Activated T-cell treated with anti-CD3 and anti-CD28 coated beads, Interleukin-2, amount 50 U/mL, for 48 hours (primary cell): ENCODE results near the gene PM20D1.

Experiments
- DNase-seq, 2 experiments: peaks; one replicate each; pipeline ENCODE4 v3.0.0-alpha.2; 2020

PM20D1 gene

DNA sequence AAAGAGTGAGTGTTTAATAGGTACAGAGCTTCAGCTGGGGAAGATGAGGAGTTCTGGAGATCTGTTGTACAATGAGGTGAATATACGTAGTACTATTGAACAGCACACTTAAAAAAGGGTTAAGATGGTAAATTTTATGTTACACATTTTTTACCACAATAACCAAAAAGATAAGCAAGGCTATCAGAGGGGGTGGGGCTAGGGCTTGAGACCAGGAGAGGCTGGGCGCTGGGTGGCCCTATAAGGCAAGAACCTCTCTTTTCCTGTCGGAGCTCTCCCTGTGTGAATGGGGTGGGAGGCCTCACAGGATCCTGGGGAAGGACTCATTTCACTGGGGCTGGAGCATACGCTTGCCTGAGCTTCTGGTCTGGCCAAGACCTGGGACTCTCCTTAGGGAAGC lies 45.9 kb downstream of the PM20D1 start:
- DNase-seq, result no peak

DNA sequence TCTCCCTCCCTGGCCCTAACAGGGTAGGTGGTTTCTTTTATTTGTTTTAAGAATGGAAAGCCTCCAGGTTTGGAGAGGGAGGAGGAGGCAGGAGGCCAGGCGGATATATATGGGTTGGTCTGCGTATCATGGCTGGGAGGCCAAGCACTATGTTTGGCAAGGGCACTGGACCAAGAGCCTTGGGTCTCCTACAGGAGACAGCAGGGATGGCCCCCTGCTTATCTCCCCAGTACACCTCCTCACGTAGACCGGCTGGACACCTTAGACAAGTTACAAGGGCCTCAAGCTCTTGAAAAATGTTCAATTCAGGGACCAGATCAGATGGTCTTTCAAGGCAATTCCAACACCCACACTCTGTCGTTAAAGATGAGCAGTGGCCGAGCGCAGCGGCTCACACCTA lies 47.9 kb downstream of the PM20D1 start:
- no peak for DNase-seq

DNA sequence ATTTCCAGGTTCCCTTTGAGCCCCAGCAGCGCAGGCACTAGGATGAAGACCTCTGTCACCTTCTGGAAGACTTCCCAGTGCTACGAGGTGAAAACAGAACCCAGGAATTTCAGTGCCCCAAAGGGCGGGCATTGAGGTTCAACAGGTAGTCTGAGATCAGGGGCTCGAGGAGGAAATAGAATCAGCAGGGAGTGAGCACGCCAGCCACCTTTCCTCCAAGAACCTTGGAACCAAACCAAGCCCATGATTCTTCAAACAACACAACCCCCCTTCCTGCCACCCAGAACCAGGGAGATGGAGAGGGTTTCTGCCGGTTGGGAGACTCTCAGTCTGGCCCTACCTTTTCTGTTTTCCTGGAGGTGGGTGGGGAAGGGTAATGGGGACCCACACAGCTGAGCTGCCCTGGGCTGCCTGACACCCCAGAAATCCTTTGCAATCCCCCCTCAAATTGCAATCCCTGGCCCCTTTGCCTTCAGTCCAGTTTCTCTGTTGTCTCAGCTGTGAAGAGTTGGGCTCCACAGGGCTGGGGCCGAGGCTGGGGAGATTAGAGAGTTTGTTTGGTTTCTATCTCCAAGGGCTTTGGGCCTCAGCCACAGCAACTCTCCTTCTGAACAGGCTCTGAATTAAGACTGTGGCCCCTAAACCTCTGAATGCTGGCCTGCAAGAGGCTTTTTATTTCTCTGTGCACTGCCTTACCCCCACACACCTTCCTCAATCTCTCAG lies 48.8 kb downstream of the PM20D1 start:
- DNase-seq, result no peak

DNA sequence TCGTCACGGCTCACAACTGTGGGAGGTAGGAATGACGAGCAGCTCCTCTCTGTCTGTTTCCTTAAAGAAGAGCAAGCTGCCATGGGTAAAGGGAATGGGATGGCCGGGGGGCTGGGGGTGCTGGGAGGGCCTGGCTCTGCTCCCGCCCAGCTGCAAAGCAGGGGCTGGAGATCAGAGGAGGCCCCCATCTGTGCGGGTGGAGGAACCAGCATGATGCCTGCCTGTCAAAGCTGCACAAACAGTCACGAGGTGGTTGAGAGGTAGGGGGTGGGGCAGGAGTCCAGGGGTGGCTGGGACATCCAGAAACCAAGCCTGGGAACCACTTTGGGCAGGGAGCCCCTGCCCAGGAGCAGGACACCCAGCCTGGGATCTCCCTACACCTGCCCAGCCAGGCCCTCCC lies 49.5 kb downstream of the PM20D1 start:
- no peak for DNase-seq

DNA sequence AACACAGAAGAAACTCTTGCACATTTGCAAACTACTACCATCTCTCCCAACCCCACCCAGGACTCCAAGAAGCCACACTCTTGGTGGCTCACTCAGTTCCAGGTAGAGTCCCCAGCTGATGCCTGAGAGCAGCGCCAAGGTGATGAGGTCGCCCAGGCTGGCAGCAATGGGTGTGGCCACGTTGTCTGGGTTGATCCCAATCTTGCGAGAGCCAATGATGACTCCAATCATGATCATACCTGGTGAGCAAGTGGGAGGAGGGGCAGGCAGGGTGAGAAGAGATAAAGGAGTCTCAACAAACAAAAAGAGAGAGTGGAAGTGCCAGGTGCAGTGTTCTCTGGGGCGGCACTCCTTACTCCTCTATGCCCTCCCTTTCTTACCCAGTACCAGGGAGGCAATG lies 51.4 kb downstream of the PM20D1 start:
- DNase-seq, result no peak

DNA sequence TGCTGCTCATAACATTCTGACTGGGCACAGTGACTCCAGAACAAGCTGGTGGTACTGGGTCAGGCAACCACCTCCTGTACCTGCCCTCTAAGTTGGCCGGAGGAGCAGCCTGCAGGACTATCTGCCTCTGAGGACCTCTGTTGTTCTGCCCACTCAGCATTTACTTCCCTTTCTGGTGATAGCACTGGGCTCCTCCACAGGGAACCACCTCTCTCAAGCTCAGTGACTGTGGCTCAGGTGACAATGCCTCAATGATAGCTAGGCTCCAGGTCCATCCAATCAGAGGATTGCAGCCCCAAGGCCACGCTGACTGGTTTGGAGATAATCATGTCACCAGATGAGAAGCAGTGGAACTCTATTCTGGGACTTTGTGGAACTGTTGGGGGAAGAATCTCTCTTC lies 52.8 kb downstream of the PM20D1 start:
- DNase-seq, result no peak

DNA sequence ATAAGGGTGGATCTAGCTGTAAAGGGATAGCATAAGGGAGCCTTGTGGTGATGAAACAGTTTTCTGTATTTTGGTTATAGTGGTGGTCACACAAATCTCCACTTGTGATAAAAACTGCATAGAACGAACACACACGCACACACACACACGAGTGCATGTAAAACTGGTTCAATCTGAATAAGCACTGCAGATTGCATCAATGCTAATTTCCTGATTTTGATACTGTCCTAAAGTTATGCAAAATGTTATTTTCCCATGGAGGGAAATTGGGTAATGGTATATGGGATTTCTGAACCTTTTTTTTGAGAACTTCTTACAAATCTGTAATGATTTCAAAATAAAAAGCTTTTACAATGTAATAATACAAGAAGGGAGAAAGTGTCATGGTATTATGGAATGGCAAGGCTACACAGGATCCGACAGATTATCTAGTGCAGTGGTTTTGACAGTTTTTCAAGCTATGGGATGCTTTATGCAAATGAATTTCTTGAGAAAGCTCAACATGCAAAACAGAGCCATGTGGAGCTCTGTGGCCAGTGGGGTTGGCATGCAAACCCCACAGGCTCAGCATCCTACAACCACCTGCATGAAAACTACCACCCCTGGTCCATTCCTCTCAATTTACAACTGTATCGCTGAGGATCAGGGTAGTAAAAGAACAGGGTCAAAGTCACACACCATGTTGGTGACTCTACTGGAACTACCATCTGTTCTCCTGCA lies 55.8 kb downstream of the PM20D1 start:
- no peak for DNase-seq

DNA sequence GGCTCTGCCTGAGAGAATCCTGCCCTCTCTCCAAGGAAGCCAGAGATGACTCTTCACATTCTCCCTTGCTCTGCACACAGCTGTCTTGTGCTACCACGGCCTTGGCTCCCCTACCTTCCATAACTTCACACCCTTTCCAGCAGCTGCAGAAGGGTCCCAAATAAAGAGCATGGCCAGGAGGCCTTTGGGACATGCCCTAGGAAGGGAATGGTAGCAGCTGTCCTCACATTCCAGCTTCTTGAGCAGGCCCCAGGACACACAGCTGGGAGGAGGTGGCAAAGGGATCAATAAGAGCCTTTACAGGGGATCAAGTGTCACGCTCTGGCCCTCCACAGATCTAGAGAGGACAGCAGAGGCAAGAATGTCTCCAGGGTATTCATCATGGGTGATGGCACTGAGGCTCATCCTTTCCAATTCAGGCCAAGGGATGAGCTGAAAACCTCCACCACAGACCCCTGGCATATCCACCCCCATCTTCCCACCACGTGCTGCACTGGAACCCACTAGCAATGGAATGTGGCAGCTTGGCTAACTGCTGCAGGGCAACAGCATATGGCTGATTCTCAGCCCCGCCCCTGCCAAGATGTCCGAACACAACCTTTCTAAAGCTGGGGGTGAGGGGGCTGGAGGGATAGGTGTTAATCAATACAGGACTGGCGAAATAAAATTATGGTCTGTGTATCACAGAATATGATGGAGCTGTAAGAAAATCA lies 56.8 kb downstream of the PM20D1 start:
- no peak for DNase-seq

DNA sequence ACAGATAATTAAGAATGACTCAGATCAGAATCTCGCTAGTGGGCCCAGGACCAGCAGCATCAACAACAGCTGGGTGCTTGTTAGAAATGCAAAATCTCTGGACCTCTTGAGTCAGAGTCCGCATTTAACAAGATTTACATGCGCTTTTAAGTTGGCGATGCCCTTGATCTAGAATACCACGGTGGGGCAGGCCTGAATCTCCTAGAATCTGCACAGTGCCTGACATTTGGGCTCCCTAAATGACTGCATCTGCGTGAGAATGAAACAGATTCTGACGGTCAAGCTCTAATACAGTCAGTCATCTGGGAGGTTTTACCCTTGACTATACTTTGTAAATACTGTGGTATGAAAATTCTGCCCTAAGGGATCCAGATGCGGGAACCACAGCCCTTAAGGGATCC lies 57.5 kb downstream of the PM20D1 start:
- DNase-seq, result no peak

DNA sequence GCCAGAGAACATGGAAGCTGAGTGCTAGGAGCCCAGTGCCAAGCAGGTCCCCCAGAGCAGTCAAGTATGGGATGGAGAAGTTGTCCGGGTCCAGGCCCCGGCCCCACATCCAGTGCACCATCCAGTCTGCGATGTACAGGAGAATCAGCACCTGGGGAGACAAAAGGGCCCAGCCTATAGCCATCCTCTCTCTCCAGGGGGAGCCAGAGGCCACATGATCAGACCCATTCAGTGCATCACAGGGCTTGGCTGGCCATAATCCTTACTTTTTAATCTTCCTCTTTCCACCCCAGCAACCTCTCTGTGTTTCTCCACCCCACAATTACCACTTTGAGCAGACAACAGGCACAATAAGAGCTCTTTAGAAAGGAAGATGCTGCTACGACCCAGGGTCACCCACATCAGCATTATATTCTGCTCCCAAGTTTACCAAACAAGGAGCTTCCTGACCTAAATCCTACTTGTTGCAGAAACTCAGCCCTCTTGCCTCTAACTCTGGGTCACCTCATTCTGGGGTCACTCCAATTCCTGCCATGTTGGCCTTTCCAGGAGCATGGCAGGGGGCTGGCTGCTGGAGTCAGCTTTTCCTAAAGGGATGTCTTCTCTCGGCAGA lies 58.3 kb downstream of the PM20D1 start:
- peak; percentile 66 to 68 for DNase-seq

DNA sequence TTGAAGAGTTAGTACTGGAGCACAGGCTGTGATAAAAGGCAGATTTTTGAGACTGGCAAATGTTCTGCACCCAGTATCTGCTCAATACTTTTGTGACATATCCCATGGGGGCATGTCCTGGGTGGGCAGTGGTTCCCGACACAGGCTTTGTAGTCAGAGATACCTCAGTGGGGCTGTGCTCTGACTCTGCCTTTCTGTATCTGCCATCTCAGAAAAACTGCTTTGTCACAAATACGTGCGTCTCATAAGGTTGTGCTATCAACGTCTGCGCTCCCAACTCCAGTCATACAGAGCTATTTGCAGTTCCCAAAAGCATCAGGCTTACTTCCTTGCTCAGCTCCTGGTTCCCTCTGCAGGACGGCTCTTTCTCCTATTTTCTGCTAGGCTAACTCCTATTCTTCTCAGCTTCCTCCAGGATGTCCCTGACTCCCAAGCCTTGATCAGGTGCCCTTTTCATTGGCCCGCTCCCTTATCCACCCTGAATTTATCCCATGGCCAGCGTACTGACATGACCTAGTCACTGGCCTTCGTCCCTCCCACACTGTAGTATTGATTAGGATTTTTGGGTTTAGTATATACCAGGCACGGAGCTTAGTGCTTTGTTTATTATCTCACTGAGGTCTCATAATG lies 62.5 kb downstream of the PM20D1 start:
- DNase-seq, result no peak

DNA sequence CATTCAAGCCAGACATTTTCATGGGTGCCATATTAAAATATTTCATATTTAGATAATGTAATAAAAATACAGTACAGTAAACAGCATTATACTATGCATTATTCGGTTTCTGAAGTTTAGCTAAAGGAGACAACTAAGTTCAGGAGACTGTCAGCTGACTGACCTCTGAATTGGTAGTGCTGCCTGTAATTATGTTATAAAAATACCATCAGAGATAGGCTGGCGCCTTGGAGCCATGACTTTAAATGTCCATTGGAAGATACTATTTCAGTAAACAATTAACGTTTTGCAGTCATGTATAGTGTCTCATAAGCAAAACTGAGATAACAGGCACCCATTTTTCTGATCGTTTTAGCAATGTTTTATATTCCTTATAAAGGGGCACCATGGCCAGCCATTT lies 63.3 kb downstream of the PM20D1 start:
- DNase-seq, result no peak

DNA sequence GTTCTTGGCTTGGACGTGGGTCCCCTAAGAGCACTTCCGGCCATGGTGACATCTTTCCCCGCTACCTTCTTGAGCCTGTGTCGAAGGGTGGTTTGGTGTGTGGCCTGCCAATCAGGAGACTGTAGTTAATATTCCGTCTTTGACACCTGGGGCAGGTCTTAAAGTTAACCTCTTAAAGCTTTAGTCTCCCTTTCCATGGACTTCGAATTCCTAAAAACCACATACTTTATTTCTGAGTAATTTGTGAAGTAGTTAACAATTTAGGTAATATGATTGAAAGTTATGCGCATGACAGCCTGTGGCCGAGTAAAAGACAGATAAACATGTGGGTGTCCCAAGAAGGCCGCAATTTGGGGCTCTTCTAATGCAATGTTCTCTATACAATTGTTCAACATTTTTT lies 64.5 kb downstream of the PM20D1 start:
- no peak for DNase-seq

DNA sequence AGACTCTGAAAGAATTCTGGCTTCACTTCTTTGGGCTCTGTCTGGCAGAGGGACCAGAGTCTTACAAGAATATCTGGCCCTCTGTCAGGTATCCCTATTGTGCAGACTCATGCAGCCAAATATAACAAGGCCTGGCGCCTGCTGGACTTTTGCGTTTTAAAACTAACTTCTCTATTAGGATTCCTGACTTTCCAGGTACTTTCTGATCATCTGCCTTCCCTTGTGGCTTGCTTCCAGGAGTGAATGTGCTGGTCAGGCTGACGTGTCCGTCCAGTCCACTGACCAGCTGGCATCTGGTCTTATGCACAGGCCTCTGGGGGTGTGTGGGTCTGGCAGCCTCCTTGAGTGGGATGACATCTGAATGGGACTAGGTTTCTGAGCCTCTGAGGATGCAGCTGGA lies 66.0 kb downstream of the PM20D1 start:
- no peak for DNase-seq

DNA sequence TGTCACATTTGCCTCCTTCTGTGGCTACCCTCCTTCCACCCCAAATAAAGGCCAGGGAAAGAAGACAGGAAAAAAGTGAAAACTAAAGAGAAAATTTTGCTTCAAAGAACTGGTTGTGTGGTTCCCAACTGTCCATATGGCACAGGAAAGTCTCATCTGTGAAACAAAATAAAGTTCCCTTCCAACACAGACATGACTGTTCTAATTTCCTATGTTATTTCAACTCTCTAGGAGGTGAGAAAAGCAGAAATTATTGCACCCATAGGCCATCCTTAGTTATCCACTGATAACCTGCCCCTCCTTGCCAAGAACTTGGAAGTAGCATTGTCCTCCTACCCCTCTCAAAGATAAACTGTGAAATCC lies 66.5 kb downstream of the PM20D1 start:
- no peak for DNase-seq

DNA sequence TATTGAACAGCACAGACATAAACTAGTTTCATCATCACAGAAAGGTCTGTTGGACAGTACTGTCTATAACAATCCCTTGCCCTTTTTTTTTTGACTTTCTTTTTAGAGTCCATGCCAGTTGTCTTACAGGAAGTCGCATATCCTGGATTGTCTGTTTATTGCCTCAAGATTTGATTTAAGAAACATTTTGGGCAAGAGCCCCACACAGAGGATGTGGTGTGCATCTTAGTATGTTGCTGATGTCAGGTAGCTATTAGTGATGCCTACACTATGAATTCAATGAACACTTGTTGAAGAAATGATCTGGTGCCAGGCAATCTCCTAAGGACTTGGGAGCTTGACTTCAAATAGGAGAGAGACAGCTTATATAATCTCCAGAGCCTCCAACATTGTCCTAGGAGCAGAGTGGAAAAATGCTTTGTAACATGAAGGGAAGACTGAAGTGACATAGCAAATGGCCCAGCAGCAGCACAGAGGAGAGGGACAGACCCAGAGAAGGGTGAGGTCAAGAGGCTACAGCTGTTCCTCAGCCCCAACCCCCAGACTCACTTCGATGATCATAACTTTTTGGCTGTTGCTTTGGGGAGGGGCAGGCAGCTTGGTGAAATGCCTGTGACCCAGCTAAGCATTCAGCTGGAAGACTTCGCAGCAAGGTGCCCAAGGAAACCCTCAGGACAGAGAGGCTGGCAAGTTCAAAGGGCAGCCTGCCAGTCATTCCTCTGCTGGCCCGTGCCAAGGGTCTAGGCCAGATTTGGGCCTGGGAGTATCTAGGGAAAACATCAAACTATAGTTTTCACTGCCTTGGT lies 67.1 kb downstream of the PM20D1 start:
- no peak for DNase-seq

DNA sequence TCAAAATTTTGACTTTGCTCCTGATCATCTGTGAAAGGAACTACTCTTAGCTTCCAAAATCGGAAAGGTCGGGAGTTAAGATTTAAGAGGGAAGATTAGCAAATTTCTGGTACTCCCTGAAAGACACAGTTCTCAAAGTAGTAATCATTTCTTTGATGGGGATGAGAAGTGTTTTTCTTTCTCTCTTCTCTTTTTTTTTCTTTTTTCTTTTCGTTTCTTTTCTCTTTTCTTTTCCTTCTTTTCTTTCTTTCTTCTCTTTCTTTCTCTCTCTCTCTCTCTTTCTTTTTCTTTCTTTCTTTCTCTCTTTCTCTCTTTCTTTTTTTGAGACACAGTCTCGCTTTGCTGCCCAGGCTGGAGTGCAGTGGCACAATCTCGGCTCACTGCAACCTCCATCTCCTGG lies 69.6 kb downstream of the PM20D1 start:
- DNase-seq, result no peak
